ENCODE measurements around the gene CCDC7. TPM values are rescaled to one million over a fixed set of nuclear protein-coding genes. Genes with fewer than 3 reads are reported as not detected.

Gene CCDC7
- total and polyA plus RNA-seq, 2 experiments from 2014 or later = 0.83 to 1.6 TPM

GRCh38 chr10:32461203-32461602 lies 15.3 kb downstream of the CCDC7 start:
- no peak overlapping the region for H3K27ac Mint-ChIP-seq
- Histone ChIP-seq H3K4me2 (no peak overlapping the region), H3K27me3 (ENCODE audit: insufficient read depth) (no peaks in the 10 kb centered on the region), H3K4me1 (ENCODE audit: insufficient read depth) (no peaks in the 10 kb centered on the region), H3K27ac (ENCODE audit: low read depth) (no peak overlapping the region), H3K4me3 (no peak overlapping the region), H3K79me2 (replicated peaks; ENCODE audit: insufficient read depth) (no peaks in the 10 kb centered on the region), H3F3A (replicated peaks; ENCODE audit: low read depth) (no peaks in the 10 kb centered on the region), H3K9me2 (ENCODE audit: insufficient read depth) (no peaks in the 10 kb centered on the region), H3K36me3 (ENCODE audit: insufficient read depth) (no peaks in the 10 kb centered on the region), H2AFZ (no peak overlapping the region), H4K20me1 (replicated peaks; ENCODE audit: insufficient read depth) (no peaks in the 10 kb centered on the region)
- H3K36me3 Mint-ChIP-seq (ENCODE audit: low read depth) = no peaks in the 10 kb centered on the region
- no peak for ATAC-seq
- H3K9me3 Mint-ChIP-seq = no peaks in the 10 kb centered on the region
- no peak overlapping the region for H3K4me3 Mint-ChIP-seq
- no peaks in the 10 kb centered on the region for H3K4me1 Mint-ChIP-seq
- peaks cover 3% of the 10 kb centered on the region for H3K27me3 Mint-ChIP-seq (ENCODE audit: insufficient read depth, low read depth, poor library complexity)
- DNase-seq (ENCODE audit: low spot score) = no peak
- no peak for TF ChIP-seq ZNF114 (CRISPR knock-in tag; IDR thresholded peaks at IDR 0.05)
- no peak for TF ChIP-seq CTCF (conservative IDR thresholded peaks at IDR 0.05; ENCODE audit: low read depth in 2 of 2)
- no peak for TF ChIP-seq JUNB (IDR thresholded peaks at IDR 0.05; ENCODE audit: unreplicated experiment)
- TF ChIP-seq ZNF331 (CRISPR knock-in tag; IDR thresholded peaks at IDR 0.05; ENCODE audit: low read depth) = no peak
- no peak for TF ChIP-seq ETS1 (IDR thresholded peaks at IDR 0.05)
- no peak for TF ChIP-seq STAT1 (IDR thresholded peaks at IDR 0.05; ENCODE audit: unreplicated experiment)
- TF ChIP-seq ZNF462 (CRISPR knock-in tag; IDR thresholded peaks at IDR 0.05) = no peak
- TF ChIP-seq EZH2phosphoT487 (IDR thresholded peaks at IDR 0.05; ENCODE audit: unreplicated experiment) = no peak
- TF ChIP-seq CREB1 (CRISPR knock-in tag; IDR thresholded peaks at IDR 0.05; ENCODE audit: low read depth) = no peak
- no peak for TF ChIP-seq POLR2AphosphoS5 (IDR thresholded peaks at IDR 0.05; ENCODE audit: low read depth)
- TF ChIP-seq NANOG (IDR thresholded peaks at IDR 0.05; ENCODE audit: borderline replicate concordance) = no peak

Measured in GM23338 (cell line).